Endometrial microvascular endothelial cells (primary cell): ENCODE results near the gene SSBP4. TPM values are rescaled to one million over a fixed set of nuclear protein-coding genes. Genes with fewer than 3 reads are reported as not detected.

Experiments
- in situ Hi-C: cut with HindIII; loops from 2 replicates; pipeline ENCODE4 v1.10.0; 2017; ENCODE audit warnings: low sequenced_read_pairs, low pct_unique_long_range_greater_than_20kb; ENCODE audit errors: inconsistent ontology term
- total RNA-seq: library from RNA; depleted of rRNA; stranded (reverse); fragments of >200 nt; gene quantifications from one replicate; pipeline ENCODE4 v1.2.3, GENCODE V29; 2015; ENCODE audit errors: inconsistent ontology term

The SSBP4 gene
- total RNA-seq, 1 donor from 2014 or later = 174 TPM

GRCh38 chr19:18453269-18454024 lies 34.2 kb downstream of the SSBP4 start:
- in situ Hi-C loops = no loop called here

GRCh38 chr19:18456279-18456678 lies 37.1 kb downstream of the SSBP4 start:
- in situ Hi-C loops = no loop called here

- in situ Hi-C loops = no loop called here
Measured at GRCh38 chr19:18456974-18457373, 37.8 kb downstream of the SSBP4 start.

GRCh38 chr19:18457483-18458331 lies 38.5 kb downstream of the SSBP4 start:
- in situ Hi-C loops = no loop called here

GRCh38 chr19:18460900-18461299 lies 41.7 kb downstream of the SSBP4 start:
- in situ Hi-C loops = no loop called here

- in situ Hi-C loops = no loop called here
Measured at GRCh38 chr19:18461471-18461870, 42.3 kb downstream of the SSBP4 start.

GRCh38 chr19:18464646-18465045 lies 45.4 kb downstream of the SSBP4 start:
- in situ Hi-C loops = no loop called here

GRCh38 chr19:18465214-18465963 lies 46.2 kb downstream of the SSBP4 start:
- in situ Hi-C loops = no loop called here

- in situ Hi-C loops = no loop called here
Measured at GRCh38 chr19:18465964-18466339, 46.8 kb downstream of the SSBP4 start.

GRCh38 chr19:18466354-18466753 lies 47.2 kb downstream of the SSBP4 start:
- in situ Hi-C loops = no loop called here

- in situ Hi-C loops = no loop called here
Measured at GRCh38 chr19:18467978-18468377, 48.8 kb downstream of the SSBP4 start.

- in situ Hi-C loops = no loop called here
Measured at GRCh38 chr19:18468517-18468916, 49.3 kb downstream of the SSBP4 start.

GRCh38 chr19:18469069-18469846 lies 50.1 kb downstream of the SSBP4 start:
- in situ Hi-C loops = no loop called here

- in situ Hi-C loops = no loop called here
Measured at GRCh38 chr19:18470787-18471186, 51.6 kb downstream of the SSBP4 start.

GRCh38 chr19:18473003-18473705 lies 54.0 kb downstream of the SSBP4 start:
- in situ Hi-C loops = no loop called here

- in situ Hi-C loops = no loop called here
Measured at GRCh38 chr19:18473706-18474087, 54.5 kb downstream of the SSBP4 start.

- in situ Hi-C loops = no loop called here
Measured at GRCh38 chr19:18474366-18474887, 55.2 kb downstream of the SSBP4 start.

GRCh38 chr19:18475004-18475453 lies 55.8 kb downstream of the SSBP4 start:
- in situ Hi-C loops = no loop called here
